ENCODE results near the gene IL13. TPM values are rescaled to one million over a fixed set of nuclear protein-coding genes. Genes with fewer than 3 reads are reported as not detected.

The IL13 gene
- total RNA-seq, 1 experiment from 2014 or later, result not detected

GRCh38 chr5:132679717-132680380 is 21.9 kb downstream of the IL13 start:
- H3K9me3 ChIP-seq (ENCODE audit: low read depth, low read length, poor library complexity, severe bottlenecking), result no peaks in the 10 kb centered on the region
- no peaks in the 10 kb centered on the region for H3K36me3 ChIP-seq (ENCODE audit: insufficient read depth, low read length, poor library complexity, severe bottlenecking)
- no peaks in the 10 kb centered on the region for H3K4me1 ChIP-seq (ENCODE audit: insufficient read depth, low read length, poor library complexity, severe bottlenecking)
- H3K4me3 ChIP-seq (ENCODE audit: low read depth, low read length, poor library complexity, severe bottlenecking), result no peak overlapping the region
- intact Hi-C loops (cut with micrococcal nuclease; ENCODE audit: unreplicated experiment), result no loop called here
- ChIA-PET CTCF (no interaction called here), POLR2A (ENCODE audit: low non-redundant PET) (no interaction called here)
- no peak overlapping the region for H3K27ac ChIP-seq (ENCODE audit: low read depth, low read length, poor library complexity, severe bottlenecking)
- H3K27me3 ChIP-seq (replicated peaks; ENCODE audit: insufficient read depth, low read depth, low read length, poor library complexity), result no peaks in the 10 kb centered on the region
- BruUV-seq (replicated peaks), result no TSS peak
- no peak for DNase-seq (ENCODE audit: low spot score)
- TF ChIP-seq EZH2 (IDR thresholded peaks at IDR 0.05; ENCODE audit: borderline replicate concordance, low read depth, low read length, poor library complexity, severe bottlenecking), result no peak
- TF ChIP-seq CTCF (conservative IDR thresholded peaks at IDR 0.05; ENCODE audit: low read depth, low read length), result no peak

GRCh38 chr5:132680780-132681475 is 23.0 kb downstream of the IL13 start:
- Histone ChIP-seq H3K36me3 (ENCODE audit: insufficient read depth, low read length, poor library complexity, severe bottlenecking) (no peaks in the 10 kb centered on the region), H3K4me3 (ENCODE audit: low read depth, low read length, poor library complexity, severe bottlenecking) (no peak overlapping the region), H3K4me1 (ENCODE audit: insufficient read depth, low read length, poor library complexity, severe bottlenecking) (no peaks in the 10 kb centered on the region), H3K27me3 (replicated peaks; ENCODE audit: insufficient read depth, low read depth, low read length, poor library complexity) (no peaks in the 10 kb centered on the region), H3K27ac (ENCODE audit: low read depth, low read length, poor library complexity, severe bottlenecking) (no peak overlapping the region), H3K9me3 (ENCODE audit: low read depth, low read length, poor library complexity, severe bottlenecking) (no peaks in the 10 kb centered on the region)
- no peak for DNase-seq (ENCODE audit: low spot score)
- no TSS peak for BruUV-seq (replicated peaks)
- intact Hi-C loops (cut with micrococcal nuclease; ENCODE audit: unreplicated experiment), result no loop called here
- TF ChIP-seq EZH2 (IDR thresholded peaks at IDR 0.05; ENCODE audit: borderline replicate concordance, low read depth, low read length, poor library complexity, severe bottlenecking), result no peak
- POLR2A ChIA-PET (ENCODE audit: low non-redundant PET), result no interaction called here
- CTCF ChIA-PET, result no interaction called here

GRCh38 chr5:132681476-132681831 is 23.5 kb downstream of the IL13 start:
- no TSS peak for BruUV-seq (replicated peaks)
- CTCF ChIA-PET, result no interaction called here
- TF ChIP-seq CTCF (conservative IDR thresholded peaks at IDR 0.05; ENCODE audit: low read depth, low read length) (no peak), EZH2 (IDR thresholded peaks at IDR 0.05; ENCODE audit: borderline replicate concordance, low read depth, low read length, poor library complexity, severe bottlenecking) (no peak)

More at GRCh38 chr5:132681476-132681831, 23.5 kb downstream of the IL13 start:
- Histone ChIP-seq H3K27ac (ENCODE audit: low read depth, low read length, poor library complexity, severe bottlenecking) (no peak overlapping the region), H3K36me3 (ENCODE audit: insufficient read depth, low read length, poor library complexity, severe bottlenecking) (no peaks in the 10 kb centered on the region), H3K4me3 (ENCODE audit: low read depth, low read length, poor library complexity, severe bottlenecking) (no peak overlapping the region), H3K4me1 (ENCODE audit: insufficient read depth, low read length, poor library complexity, severe bottlenecking) (no peaks in the 10 kb centered on the region), H3K27me3 (replicated peaks; ENCODE audit: insufficient read depth, low read depth, low read length, poor library complexity) (no peaks in the 10 kb centered on the region), H3K9me3 (ENCODE audit: low read depth, low read length, poor library complexity, severe bottlenecking) (no peaks in the 10 kb centered on the region)
- no peak for DNase-seq (ENCODE audit: low spot score)
- intact Hi-C loops (cut with micrococcal nuclease; ENCODE audit: unreplicated experiment), result no loop called here
- POLR2A ChIA-PET (ENCODE audit: low non-redundant PET), result no interaction called here
